H1 (cell line): Measurements from ENCODE around the gene ZNF385B. TPM values are rescaled to one million over a fixed set of nuclear protein-coding genes. Genes with fewer than 3 reads are reported as not detected.

Source experiments
- CTCF ChIA-PET: fragments of 300-600 bp; sonication (Branson Sonifier 250); formaldehyde crosslinking; loops from one replicate; lab custom pipeline; 2021; ENCODE audit not compliant: partially characterized antibody; lab: Charles Lee
- POLR2A ChIA-PET: fragments of 300-600 bp; sonication (Branson Sonifier 250); formaldehyde crosslinking; loops from one replicate; lab custom pipeline; 2021; ENCODE audit warnings: inconsistent platforms; ENCODE audit not compliant: partially characterized antibody; lab: Charles Lee
- DNase-seq, 2 experiments: peaks; one replicate each; pipeline versions ENCODE4 v3.0.0 to v3.0.0-alpha.2; 2010 to 2022; ENCODE audit warnings: low spot score in 2 of 2, low read depth in 1 of 2, mixed read lengths in 1 of 2
- FAIRE-seq: peaks from 2 replicates; lab custom pipeline; 2011; peaks lifted over from hg19 to GRCh38; lab: Jason Lieb, UNC
- H2AFZ ChIP-seq: 2 replicates; pipeline ENCODE4 v1.8.1; 2012; ENCODE audit warnings: low read length, inconsistent platforms
- H2AK5ac ChIP-seq: 2 replicates; pipeline ENCODE4 v1.6.1; 2013; ENCODE audit warnings: low read depth, low read length
- H2BK120ac ChIP-seq: replicated peaks from 2 replicates; pipeline ENCODE3; 2013; ENCODE audit warnings: low read depth, low read length, inconsistent platforms
- H2BK12ac ChIP-seq: 2 replicates; pipeline ENCODE4 v1.6.1; 2013; ENCODE audit warnings: low read depth, low read length
- H2BK15ac ChIP-seq: 2 replicates; pipeline ENCODE4 v1.6.1; 2013; ENCODE audit warnings: low read length
- H2BK20ac ChIP-seq: 2 replicates; pipeline ENCODE4 v1.6.1; 2013; ENCODE audit warnings: low read length
- H2BK5ac ChIP-seq: 2 replicates; pipeline ENCODE4 v1.6.1; 2013; ENCODE audit warnings: low read depth, low read length
- H3K14ac ChIP-seq: 2 replicates; pipeline ENCODE4 v1.6.1; 2013; ENCODE audit warnings: inconsistent platforms; ENCODE audit not compliant: insufficient read length
- H3K18ac ChIP-seq: 2 replicates; pipeline ENCODE4 v1.6.1; 2013; ENCODE audit warnings: low read length; ENCODE audit errors: extremely low read depth
- H3K23ac ChIP-seq: 2 replicates; pipeline ENCODE4 v1.6.1; 2013; ENCODE audit warnings: inconsistent platforms; ENCODE audit not compliant: insufficient read length
- H3K23me2 ChIP-seq: 2 replicates; pipeline ENCODE4 v1.6.1; 2013; ENCODE audit warnings: low read depth, low read length
- H3K27ac ChIP-seq: 2 replicates; pipeline ENCODE4 v1.6.1; 2011; ENCODE audit warnings: low read depth, low read length, inconsistent platforms
- H3K27me3 ChIP-seq, 4 experiments: replicated peaks in 1 of 4; 1 replicate in 1 of 4; 2 replicates in 3 of 4; pipeline versions ENCODE4 v1.6.1 to v1.8.1; 2011 to 2013; ENCODE audit warnings: low read length in 3 of 4, mild to moderate bottlenecking in 3 of 4, inconsistent platforms in 2 of 4, mixed read lengths in 2 of 4, moderate library complexity in 1 of 4; ENCODE audit not compliant: control insufficient read depth in 3 of 4, insufficient read depth in 3 of 4; ENCODE audit errors: extremely low read depth in 1 of 4
- H3K36me3 ChIP-seq, 4 experiments: 2 replicates each; pipeline versions ENCODE4 v1.6.1 to v1.8.1; 2011 to 2013; ENCODE audit warnings: mild to moderate bottlenecking in 4 of 4, low read length in 3 of 4, moderate library complexity in 2 of 4, control low read depth in 1 of 4, inconsistent platforms in 1 of 4; ENCODE audit not compliant: insufficient read depth in 4 of 4, control insufficient read depth in 2 of 4
- H3K4ac ChIP-seq: replicated peaks from 2 replicates; pipeline ENCODE3; 2013; ENCODE audit warnings: low read length, low read depth, mixed read lengths, inconsistent platforms; ENCODE audit not compliant: insufficient read length
- H3K4me1 ChIP-seq, 4 experiments: replicated peaks in 1 of 4; 1 replicate in 1 of 4; 2 replicates in 3 of 4; pipeline versions ENCODE4 v1.6.1 to v1.8.1; 2011 to 2013; ENCODE audit warnings: low read length in 3 of 4, inconsistent platforms in 2 of 4, mixed read lengths in 1 of 4; ENCODE audit not compliant: insufficient read depth in 4 of 4, control insufficient read depth in 3 of 4
- H3K4me2 ChIP-seq, 2 experiments: 2 replicates each; pipeline versions ENCODE4 v1.6.1 to v1.8.1; 2011 to 2013; ENCODE audit warnings: low read depth in 2 of 2, low read length in 2 of 2, control low read depth in 1 of 2, inconsistent platforms in 1 of 2, mild to moderate bottlenecking in 1 of 2; ENCODE audit not compliant: insufficient read depth in 1 of 2
- H3K4me3 ChIP-seq, 4 experiments: fragments of 200-600, 300-600 bp in 1 of 4; sonication (generic), shearing (Covaris generic), sonication (Bioruptor Twin) in 1 of 4; 2 replicates each; pipeline versions ENCODE4 v1.5.1 to v1.8.1; 2011 to 2016; ENCODE audit warnings: low read length in 4 of 4, low read depth in 3 of 4, control low read depth in 2 of 4, inconsistent platforms in 2 of 4, mild to moderate bottlenecking in 2 of 4, mixed read lengths in 1 of 4, moderate library complexity in 1 of 4; ENCODE audit not compliant: insufficient read depth in 2 of 4; ENCODE audit errors: extremely low read depth in 1 of 4
- H3K56ac ChIP-seq: replicated peaks from 2 replicates; pipeline ENCODE3; 2013; ENCODE audit warnings: low read depth, mild to moderate bottlenecking, mixed read lengths, low read length, inconsistent platforms; ENCODE audit not compliant: insufficient read length
- H3K79me1 ChIP-seq: 2 replicates; pipeline ENCODE4 v1.6.1; 2013; ENCODE audit warnings: low read depth, low read length, control low read depth
- H3K79me2 ChIP-seq, 2 experiments: 2 replicates each; pipeline versions ENCODE4 v1.6.1 to v1.8.1; 2012 to 2013; ENCODE audit warnings: low read length in 2 of 2, mild to moderate bottlenecking in 2 of 2, inconsistent platforms in 1 of 2; ENCODE audit not compliant: insufficient read depth in 2 of 2, control insufficient read depth in 1 of 2
- H3K9ac ChIP-seq, 4 experiments: replicated peaks in 1 of 4; 1 replicate in 1 of 4; 2 replicates in 3 of 4; pipeline versions ENCODE4 v1.6.1 to v1.8.1; 2011 to 2013; ENCODE audit warnings: low read depth in 3 of 4, low read length in 3 of 4, control low read depth in 2 of 4, mild to moderate bottlenecking in 2 of 4, moderate library complexity in 2 of 4, inconsistent platforms in 1 of 4; ENCODE audit errors: extremely low read depth in 1 of 4
- H3K9me3 ChIP-seq, 2 experiments: 2 replicates each; pipeline versions ENCODE4 v1.6.1 to v1.8.1; 2012 to 2013; ENCODE audit warnings: mild to moderate bottlenecking in 2 of 2, moderate library complexity in 2 of 2, control low read depth in 1 of 2, inconsistent platforms in 1 of 2, low read depth in 1 of 2, low read length in 1 of 2, mixed read lengths in 1 of 2; ENCODE audit not compliant: insufficient read depth in 2 of 2
- H4K20me1 ChIP-seq, 2 experiments: replicated peaks in 1 of 2; 2 replicates each; pipeline versions ENCODE3 to v1.8.1; 2011 to 2013; ENCODE audit warnings: inconsistent platforms in 2 of 2, low read length in 2 of 2, mild to moderate bottlenecking in 1 of 2; ENCODE audit not compliant: insufficient read depth in 2 of 2, control insufficient read depth in 1 of 2
- H4K5ac ChIP-seq: 2 replicates; pipeline ENCODE4 v1.6.1; 2013; ENCODE audit warnings: low read length, low read depth, mixed read lengths, inconsistent platforms; ENCODE audit not compliant: insufficient read length
- H4K8ac ChIP-seq: 2 replicates; pipeline ENCODE4 v1.8.0; 2013; ENCODE audit warnings: mild to moderate bottlenecking, moderate library complexity, low read length, inconsistent platforms; ENCODE audit not compliant: insufficient read depth; ENCODE audit errors: extremely low read depth
- H4K91ac ChIP-seq: replicated peaks from 2 replicates; pipeline ENCODE3; 2013; ENCODE audit warnings: low read length, mixed read lengths, inconsistent platforms; ENCODE audit not compliant: insufficient read length
- WGBS, 2 experiments: shearing (Covaris generic) in 1 of 2; methylation state at CpG; one replicate each; pipeline versions ENCODE4 v1.1.6 to v1.1.7; 2013 to 2015; ENCODE audit warnings: low lambda C conversion rate in 2 of 2, mixed read lengths in 2 of 2, inconsistent platforms in 1 of 2, low coverage in 1 of 2, missing lambda C conversion rate in 1 of 2; ENCODE audit not compliant: insufficient replicate concordance in 2 of 2, insufficient coverage in 1 of 2, insufficient read length in 1 of 2; ENCODE audit errors: extremely low coverage in 1 of 2, missing lambda C conversion rate in 1 of 2; 5-methylcytosine and 5-hydroxymethylcytosine counted together
- polyA plus RNA-seq, 7 experiments: library from polyadenylated mRNA; depleted of rRNA in 3 of 7; stranded (reverse) in 5 of 7; unstranded in 2 of 7; fragments of >200 nt in 5 of 7; fragments of 200-250 nt in 2 of 7; gene quantifications; 1 replicate in 5 of 7; 2 replicates in 1 of 7; 4 replicates in 1 of 7; pipeline versions ENCODE4 v1.2.1 to v1.2.3, GENCODE V29; 2011 to 2013; ENCODE audit warnings: missing spikeins in 2 of 7, mixed read lengths in 2 of 7
- total RNA-seq: library from RNA; stranded (reverse); fragmentation: NEBNext Ultra II Directional; extraction: Animal tissue kit (Norgen Biotek cat#: 25700); gene quantifications from 2 replicates; pipeline ENCODE4 v1.2.1, GENCODE V29; 2021

ZNF385B gene
- total and polyA plus RNA-seq, 2 of the 8 experiments (the other 6 are each of a cell fraction or from before 2014, with no cell fraction given): 1.1 to 3.7 TPM

- H2AK5ac ChIP-seq: no peak overlapping the region
- H4K91ac ChIP-seq: no peak overlapping the region
- no peak overlapping the region for H2AFZ ChIP-seq
- no peaks in the 10 kb centered on the region for H3K79me1 ChIP-seq
- no peak overlapping the region for H2BK15ac ChIP-seq
- H4K8ac ChIP-seq: no peak overlapping the region
- no peak overlapping the region for H3K4me2 ChIP-seq
- DNase-seq: no peak
- no peaks in the 10 kb centered on the region for H3K27me3 ChIP-seq
- no peak overlapping the region for H3K56ac ChIP-seq
- H3K23ac ChIP-seq: no peak overlapping the region
- H3K9ac ChIP-seq: no peak overlapping the region
- H3K4me1 ChIP-seq: peaks cover 0 to 4% (median 1%) of the 10 kb centered on the region in 4 experiments; a peak in 2 of 7 replicates
- FAIRE-seq: no peak
- no peaks in the 10 kb centered on the region for H3K79me2 ChIP-seq
- no peak overlapping the region for H3K27ac ChIP-seq
- no peak overlapping the region; the same call in 1 of the 2 replicates for H3K18ac ChIP-seq
- no peaks in the 10 kb centered on the region for H3K9me3 ChIP-seq
- no peak overlapping the region for H2BK5ac ChIP-seq
- no peak overlapping the region for H2BK12ac ChIP-seq
- no peaks in the 10 kb centered on the region for H4K20me1 ChIP-seq
- no peaks in the 10 kb centered on the region for H3K23me2 ChIP-seq
- CTCF ChIA-PET: no interaction called here
- POLR2A ChIA-PET: no interaction called here
- no peak overlapping the region for H2BK120ac ChIP-seq
- H3K4ac ChIP-seq: no peak overlapping the region
- H3K4me3 ChIP-seq: no peak overlapping the region
- no peak overlapping the region for H3K14ac ChIP-seq
- WGBS, 2 experiments: 65% methylated on average over 8 of the region's 8 CpGs; no CpG with 5 or more reads in 1 of the 2 experiments
- no peaks in the 10 kb centered on the region for H3K36me3 ChIP-seq
- no peak overlapping the region for H4K5ac ChIP-seq
- H2BK20ac ChIP-seq: no peak overlapping the region
Observed at GRCh38 chr2:179562330-179562885, 299.0 kb downstream of the ZNF385B start.
